ENCODE data around the gene S100A14.
"Not testable (repeated sequence)": the region's sequence is repeated elsewhere in the genome, so short reads cannot be mapped to it uniquely, and the experiment has no call there.

Gene S100A14

DNA sequence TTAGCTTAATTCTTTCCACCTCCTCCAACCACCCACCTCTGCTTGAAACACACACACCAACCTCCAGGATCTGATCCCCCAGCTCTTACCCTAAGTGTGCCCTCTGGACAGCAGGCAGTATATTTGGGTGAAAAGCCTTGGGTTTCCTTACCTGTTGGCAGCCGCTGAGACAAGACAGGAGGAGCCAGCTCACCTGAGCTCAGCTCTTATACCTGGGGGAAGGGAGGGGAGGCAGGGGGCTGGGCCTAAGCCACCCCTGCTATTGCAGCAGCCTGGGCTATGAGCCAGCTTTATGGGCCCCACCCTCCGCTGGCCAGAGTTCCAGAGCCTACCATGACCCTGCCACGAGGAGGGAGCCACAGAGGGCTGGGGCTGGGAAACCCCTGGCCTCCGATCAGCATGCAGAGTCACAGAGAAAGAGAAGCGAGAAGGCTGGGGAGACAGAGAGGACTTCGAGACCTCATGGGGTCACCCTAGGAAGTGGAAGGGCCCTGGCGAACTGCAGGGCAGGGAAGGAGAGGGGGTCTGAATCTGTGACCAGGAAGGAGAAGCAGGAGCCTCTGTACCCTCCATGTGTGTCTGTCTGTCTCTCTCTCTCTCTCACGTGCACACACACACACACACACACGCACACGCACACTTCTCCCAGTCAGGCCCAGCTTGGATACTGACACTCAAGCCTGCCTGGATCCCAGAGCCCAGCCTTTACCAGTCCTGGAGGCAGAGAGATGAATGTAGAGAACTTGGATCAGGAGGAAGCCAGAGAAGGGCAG, at the start of gene S100A14:
Gene S100A14 (minus strand): TSS at position 182 of the 773 bp plus-strand sequence. CDS start 467 bp downstream, outside the sequence.
- DNase-seq = no peak

DNA sequence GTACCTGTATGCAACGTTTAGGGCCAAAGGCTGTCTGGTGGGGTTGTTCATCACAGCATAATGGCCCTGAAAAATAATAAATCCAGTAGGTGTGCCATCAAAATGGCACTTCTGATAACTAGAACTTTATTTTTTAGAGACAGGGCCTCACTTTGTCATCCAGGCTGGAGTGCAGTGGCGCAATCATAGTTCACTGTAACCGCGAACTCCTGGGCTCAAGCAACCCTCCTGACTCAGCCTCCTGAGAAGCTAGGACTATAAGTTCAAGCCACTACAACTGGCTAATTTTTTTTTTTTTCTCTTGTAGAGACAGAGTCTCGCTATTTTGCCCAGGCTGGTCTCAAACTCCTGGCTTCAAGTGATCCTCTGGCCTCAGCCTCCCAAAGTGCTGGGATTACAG, 47.1 kb upstream of the S100A14 start:
- no peak for DNase-seq

DNA sequence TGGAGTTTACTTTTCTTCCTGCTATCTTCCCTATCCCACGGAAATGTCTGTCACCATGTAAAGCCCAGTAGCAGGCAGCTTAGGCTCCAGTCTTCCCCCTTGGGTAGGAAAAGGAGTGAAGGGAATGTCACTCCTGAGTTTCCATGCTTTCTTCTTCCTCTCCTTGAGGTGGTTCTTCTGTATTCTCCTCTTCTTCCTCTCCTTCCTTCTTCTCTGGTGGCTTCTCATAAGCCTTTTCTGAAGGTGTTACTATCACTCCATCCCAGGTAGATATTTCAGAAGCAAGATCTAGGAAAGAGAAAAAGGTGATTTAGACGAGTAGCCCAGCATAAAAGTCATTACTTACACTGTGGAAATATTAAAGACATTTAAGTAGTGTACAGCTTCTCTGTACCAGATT, 46.1 kb upstream of the S100A14 start:
- no peak for DNase-seq

DNA sequence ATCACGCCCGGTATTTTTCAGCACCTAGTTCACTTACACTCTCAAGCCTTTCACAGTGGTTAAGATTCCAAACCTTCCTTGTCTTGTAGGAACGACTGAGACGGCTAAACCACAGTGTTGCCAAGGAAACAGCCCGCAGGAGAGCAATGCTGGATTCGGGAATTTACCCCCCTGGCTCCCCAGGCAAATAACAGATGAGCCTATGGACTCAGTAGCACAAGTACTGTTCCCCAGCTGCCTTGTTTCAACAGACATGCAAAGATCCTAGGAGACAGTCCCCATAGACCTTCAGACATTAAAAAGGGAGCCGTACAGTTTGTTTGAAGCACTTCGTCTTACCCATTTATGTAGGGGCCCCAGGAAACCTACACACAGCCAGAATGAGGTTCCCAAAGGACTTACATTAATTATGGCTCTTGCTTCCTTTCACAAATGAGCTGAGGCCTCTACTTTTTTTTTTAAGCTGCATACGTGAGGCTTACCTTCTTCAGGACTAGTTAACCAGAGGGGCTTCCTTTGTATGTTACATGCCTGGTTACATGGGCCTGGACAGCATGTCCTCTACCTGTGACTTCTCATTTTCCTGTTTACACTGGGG, 45.1 kb upstream of the S100A14 start:
- DNase-seq = no peak

DNA sequence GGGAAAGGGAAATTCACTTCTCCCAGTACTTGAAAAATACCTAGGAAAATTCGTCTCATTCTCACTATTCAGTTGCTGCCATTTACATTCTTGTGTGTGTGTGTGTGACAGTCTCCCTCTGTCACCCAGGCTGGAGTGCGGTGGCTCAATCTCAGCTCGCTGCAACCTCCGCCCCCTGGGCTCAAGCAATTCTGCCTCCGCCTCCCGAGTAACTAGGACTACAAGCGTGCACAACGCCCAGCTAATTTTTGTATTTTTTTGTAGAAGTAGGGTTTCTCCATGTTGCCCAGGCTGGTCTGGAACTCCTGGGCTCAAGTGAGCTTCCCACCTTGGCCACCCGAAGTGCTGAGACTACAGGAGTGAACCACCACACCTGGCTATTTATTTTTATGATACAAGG, 43.5 kb upstream of the S100A14 start:
- DNase-seq = no peak

DNA sequence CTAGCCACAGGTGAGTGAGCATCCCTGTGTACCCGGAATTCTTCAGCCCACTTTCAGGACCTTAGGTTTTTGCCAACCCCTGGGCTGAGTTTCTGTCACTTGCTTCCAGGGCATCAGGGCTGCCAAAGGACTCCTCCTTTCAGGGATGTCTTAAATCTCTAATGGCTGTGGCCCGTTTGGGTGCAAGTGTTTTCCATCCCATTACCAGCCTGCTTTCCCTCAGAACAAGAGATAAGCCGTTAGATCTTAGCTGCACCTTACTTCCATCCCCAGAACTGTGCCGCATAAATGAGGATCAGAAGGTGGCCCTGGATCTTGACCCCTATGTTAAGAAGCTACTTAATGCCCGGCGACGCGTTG, 43.0 kb upstream of the S100A14 start:
- DNase-seq = no peak

DNA sequence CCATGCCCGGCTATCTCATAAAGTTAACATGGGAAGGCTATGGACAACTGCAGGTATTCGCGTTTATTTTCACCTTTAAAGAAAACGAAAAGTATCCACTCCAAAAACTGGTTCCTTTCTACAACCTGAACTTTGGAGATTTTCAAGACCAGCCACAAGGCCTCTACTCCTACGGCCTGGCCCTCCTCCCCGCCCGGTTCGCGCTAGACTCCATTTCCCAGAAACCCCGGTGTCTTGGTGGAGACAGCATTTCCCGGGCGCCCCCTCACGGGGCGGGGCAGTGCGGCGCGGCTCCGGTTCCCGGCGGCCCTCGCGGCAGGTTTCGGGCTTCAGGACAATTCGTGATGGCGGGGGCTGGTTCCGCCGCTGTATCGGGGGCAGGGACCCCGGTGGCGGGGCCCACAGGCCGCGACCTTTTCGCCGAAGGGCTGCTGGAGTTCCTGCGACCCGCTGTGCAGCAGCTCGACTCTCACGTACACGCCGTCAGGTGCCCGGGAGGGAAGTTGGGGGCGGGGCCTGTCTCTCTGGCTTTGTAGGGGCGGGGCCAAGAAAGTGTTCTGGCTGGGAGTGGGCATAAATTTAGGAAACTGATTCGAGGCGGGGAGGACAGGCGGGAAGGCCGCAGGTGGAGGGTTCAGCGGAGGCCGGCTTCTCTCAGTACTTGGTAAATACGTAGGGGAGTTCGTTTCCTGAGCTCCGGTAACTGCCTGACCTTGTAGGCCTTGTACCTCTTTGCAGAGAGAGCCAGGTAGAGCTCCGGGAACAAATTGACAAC, 42.5 kb upstream of the S100A14 start, which contains the start of gene SNAPIN:
Gene SNAPIN (plus strand): TSS at position 304 of the 775 bp plus-strand sequence. CDS start 41 bp downstream, at position 345.
- peak; percentile 94 for DNase-seq

DNA sequence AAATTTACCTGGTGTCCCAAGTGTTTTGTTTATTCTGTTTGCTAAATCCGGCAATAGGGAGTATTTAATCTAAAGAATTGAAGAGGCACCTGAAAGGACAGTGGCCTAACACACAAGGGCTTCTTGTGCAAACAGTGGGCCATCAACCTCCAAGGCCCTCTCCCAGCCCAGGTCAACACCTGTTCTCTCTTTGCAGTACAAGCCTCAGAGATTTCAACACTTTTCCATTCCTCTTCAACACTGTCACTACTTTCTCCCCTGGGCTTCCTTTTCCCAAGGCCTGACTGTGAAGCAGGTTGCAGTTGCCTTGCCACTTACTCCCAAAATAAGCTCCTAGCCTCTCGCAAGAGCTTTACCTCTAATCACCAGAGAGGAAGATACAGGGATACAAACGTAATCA, 39.2 kb upstream of the S100A14 start:
- DNase-seq = no peak

DNA sequence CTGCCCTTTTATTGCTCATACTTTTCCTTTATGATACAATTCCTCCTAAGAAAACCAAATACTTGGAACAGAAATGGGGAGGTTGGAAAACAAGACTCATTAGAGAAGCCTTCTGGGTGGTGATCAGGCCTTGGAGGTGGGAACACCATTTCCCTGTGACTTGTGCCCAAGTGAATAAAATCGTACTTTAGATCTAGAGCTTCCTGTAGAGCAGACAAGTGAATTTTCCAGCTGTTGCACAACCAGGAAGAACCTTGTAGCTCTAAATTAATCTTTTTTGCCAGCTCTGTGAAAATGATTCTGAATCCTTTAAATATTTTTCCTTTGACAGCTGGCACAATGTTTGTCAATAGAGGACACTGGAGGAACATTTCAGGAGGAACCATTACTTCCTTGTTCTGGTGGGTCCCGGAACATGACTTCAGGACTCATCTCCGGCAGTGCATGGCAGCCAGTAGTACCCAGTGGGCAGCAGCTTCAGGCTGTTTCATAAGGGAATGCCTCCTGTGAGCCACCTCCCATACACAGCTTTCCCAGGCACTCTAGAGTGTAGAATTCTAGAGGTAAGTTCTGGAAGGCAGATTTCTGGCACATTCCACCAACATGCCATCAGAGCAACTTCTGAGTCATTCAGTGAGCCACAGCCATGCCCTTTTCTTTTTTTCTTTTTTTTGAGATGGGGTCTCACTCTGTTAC, 36.8 kb upstream of the S100A14 start:
- no peak for DNase-seq

DNA sequence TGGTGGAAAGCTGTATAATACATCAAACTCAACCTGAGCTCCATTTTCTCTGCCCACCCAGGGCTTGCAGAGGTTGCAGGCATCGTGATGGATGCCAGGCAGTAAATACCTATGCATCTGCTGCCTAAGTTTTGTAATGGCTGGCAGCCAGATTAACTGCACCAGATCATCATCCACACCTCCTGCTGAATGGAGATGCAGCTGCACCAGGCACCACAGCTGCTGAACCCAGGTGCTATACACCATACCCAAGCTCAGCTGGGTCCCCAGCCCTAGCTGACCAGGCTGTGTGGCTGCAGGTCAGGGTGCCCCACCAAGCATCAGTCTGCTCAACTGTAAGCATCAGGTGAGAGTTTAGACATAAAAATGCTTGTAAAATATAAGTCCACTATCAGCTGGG, 35.6 kb upstream of the S100A14 start:
- no peak for DNase-seq

DNA sequence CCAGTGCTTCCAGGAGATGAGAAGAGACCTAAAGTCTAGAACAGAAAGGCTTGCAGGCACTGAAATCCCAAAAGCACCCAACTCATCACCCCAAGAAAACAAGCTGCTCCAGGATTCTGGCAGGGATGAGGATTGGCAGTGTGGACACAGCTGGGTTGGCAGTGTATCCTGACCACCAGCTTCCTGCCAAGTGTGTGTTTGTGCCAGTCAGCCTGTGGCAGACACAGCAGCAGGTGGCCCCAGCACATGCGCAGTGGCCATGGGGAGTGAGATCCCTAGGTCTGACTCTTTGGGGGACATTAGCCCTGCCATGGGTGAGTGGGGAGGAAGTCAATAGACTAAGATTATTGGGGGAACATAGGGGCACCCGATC, 33.7 kb upstream of the S100A14 start:
- no peak for DNase-seq

DNA sequence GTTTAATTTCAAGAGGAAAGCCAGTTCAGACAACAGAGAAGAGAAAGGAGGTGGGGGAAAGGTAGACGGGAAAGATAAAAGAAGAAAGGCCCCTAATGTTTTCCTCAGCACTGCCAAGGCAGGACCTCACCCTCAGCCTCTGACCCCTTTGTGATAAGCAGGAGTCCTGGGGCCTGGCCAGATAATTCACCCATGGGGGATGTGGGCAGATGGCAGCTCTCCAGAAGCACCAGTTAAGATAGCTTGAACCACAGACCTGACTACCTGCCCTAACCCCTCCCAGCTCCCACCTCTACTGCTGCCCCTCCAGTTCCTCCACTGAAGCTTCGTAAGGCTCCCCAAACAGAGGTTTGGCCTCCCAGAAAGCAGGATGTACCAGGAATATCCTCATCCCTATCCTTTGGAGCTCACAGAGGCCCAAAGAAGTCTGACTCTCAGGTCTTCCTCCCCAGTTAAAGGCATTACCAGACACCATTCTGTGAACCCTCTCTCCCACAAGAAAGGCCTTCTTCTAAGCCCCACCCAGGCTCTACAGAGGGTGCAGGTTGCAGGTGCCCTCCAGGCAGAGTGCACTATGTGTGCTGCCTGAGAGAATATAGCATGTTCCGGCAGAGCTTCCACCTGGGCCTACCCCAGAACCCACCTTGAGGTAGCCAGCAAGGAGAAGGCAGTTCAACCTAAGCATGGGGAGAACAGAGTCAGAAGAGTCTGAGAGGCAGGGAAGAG, 33.2 kb upstream of the S100A14 start:
- DNase-seq = no peak

DNA sequence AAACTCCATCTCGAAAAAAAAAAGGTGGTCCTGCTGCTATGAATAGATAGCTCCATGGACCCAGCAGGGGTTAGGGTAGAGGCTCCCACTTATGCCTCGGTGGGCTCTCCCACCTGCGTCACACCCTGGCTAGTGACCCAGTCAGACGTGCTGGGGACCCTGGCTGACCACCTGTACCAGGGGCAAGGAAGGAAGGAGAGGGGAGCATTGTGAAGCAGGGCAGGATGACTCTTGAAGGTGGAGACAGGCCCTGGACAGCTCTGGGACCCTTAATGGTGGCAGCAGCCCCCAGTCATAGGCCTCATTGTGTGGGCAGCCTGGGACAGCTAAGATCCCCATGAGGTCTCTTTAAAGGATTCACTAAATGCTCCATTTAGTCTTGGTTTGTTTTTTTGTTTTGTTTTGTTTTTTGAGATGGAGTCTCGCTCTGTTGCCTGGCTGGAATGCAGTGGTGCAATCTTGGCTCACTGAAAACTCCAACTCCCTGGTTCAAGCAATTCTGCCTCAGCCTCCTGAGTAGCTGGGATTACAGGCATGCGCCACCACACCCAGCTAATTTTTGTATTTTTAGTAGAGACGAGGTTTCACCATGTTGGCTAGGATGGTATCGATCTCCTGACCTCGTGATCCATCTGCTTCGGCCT, 32.0 kb upstream of the S100A14 start:
- no peak for DNase-seq

DNA sequence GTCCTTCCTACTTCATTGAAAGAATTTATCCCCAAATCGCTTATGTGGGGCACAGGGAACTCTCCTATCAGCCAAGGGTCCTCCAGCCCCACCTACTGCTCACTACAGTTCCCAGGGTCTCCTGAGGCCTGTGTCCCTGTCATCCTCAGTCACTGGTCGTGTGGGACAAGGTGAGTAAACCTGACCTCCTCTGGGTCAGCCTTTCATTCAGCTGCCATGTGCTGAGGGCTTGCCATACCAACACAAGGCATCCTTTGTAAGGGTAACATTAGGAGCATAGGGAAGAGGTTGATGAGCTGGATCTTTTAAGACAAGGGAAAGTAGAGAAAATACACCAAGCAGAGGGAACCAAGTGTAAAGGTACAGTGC, 31.2 kb upstream of the S100A14 start:
- DNase-seq = no peak

DNA sequence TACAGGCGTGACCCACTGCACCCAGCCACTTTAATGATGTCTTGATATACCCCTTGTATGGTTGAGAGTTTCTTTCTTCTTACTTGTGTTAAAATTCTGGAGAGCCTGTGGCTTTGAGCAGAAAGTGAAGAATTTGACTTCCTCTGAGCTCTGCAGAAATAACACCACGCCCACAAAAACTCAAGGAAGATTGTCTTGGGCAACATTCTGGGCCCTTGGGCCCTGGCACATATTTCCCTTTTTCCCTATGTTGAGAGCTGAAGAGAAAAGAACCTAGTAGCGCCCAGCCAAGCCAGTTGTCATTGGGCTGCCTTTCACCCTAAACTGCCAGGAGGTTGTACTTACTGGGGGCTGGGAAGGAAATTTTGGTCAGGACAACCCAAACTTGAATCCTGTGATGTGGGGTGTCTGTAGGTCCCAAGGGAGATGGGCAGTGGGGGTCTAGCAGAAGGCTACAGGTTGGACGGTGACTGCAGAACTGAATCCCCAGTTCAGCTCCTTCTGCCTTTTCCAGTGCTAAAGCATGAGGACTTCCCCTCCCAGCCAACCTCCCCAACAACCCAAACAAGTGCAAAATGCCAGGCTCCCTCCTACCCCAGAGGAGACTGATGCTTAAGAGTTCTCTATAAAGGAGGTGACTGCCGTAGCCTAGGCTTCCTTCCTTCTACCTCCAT, 30.7 kb upstream of the S100A14 start:
- no peak for DNase-seq

DNA sequence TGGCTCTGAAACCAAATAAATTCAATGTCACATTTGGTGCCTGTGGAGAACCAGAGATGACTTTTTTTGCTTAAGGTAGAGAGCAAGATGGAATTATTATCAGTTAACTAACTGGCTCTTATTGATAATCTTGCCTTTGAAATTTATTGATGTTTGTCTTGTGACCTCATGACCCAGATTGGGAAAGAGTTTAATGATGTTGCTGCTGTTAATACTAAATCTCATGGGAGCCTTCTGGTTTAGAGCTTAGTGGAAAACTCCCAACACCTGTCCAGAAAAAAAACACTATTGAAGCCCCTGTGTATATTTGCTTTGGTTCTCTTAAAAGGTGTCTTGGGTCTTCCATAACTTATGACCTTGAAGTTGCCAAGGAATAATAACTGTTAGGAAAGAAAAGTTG, 27.7 kb upstream of the S100A14 start:
- DNase-seq = no peak

DNA sequence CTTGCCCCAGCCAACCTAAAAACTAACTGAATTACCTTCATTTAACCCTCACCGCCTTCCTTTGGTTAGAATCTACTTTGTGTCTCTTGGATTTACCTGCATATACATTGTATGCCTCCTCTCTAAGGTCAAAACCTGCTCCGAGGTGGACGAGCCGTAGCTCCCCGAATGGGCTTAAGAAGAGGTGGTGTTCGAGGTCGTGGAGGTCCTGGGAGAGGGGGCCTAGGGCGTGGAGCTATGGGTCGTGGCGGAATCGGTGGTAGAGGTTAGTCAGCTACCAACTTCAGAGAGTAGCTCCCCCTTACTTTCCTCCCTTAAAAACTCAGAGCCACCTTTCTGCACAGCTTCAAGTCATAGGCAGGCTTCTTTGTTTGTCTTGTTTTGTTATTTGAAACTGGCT, 27.0 kb upstream of the S100A14 start:
- DNase-seq = no peak

DNA sequence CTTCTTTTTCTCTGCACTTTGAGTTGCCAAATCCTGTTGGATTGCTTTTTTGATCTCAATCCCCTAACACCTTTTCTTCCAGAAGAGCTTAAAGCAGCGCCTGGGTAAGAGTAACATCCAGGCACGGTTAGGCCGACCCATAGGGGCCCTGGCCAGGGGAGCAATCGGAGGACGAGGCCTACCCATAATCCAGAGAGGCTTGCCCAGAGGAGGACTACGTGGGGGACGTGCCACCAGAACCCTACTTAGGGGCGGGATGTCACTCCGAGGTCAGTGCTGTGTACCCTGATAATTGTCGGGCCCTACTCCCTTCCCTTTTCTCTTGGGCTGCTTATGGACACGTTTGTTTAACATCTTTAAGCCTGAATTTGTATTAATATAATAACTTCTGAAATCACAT, 26.0 kb upstream of the S100A14 start:
- DNase-seq = no peak

DNA sequence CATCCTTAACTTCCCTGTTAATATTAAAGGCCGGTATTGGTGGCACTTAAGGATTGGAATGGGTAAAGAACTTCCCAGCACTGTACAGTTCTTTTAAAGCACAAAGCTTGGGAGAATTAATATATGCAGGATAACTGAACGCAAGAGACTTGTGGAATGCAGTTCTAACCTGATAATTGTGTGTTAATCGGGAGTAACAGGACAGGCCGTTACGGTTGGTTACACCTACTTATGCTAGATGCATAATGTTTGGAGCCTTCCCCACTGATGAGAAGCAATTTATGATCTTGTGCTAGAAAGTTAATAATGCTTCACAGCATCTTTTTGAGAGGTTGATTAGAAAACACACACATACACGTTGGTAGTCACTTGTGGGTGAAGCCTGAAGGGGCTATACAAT, 24.7 kb upstream of the S100A14 start:
- no peak for DNase-seq

DNA sequence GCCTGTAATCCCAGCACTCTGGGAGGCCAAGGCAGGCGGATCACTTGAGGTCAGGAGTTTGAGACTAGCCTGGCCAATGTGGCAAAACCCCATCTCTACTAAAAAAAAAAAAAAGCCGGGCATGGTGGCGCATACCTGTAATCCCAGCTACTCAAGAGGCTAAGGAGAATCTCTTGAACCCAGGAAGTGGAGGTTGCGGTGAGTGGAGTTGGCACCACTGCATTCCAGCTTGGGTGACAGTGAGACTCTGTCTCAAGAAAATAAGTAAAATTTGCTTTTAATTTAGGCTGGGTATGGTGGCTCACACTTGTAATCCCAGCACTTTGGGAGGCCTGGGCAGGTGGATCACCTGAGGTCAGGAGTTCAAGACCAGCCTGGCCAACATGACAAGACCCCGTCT, 24.1 kb upstream of the S100A14 start:
- not testable (repeated sequence) for DNase-seq

DNA sequence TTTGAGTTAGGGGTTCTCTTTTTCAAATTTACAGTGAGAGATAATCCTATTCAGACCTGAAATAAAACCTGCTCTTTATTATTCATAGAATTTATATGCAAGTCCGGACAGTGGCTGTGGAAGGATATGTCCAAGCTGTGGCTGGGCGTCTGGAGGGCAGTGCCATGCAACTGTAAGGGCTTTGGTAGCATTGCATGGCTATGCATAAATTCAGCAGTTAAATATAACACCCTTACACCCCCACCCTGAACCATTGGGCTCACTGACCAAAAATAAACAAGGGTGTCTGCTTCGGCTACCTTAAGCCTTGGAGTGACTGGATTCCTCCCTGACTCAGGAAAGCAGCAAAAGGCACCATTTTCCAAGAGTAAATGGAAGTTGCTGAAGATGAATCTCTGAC, 23.2 kb upstream of the S100A14 start:
- DNase-seq = no peak

DNA sequence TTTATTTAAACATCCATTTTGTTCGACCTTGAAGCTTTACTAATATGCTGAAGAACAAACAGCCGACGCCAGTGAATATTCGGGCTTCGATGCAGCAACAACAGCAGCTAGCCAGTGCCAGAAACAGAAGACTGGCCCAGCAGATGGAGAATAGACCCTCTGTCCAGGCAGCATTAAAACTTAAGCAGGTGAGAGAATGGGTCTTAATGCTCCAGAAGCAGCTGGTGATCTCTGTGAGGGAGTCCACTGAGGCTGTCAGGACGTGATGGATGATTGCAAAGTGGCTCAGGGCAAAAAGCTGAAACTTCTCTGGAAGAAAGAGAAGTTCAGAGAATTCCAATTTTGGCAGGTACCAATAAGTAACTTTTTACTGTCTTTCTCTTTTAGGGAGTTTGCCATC, 22.1 kb upstream of the S100A14 start:
- no peak for DNase-seq

Measured in NCI-H2227 treated with DMSO at 0.1 percent for 48 hours (cell line).